NCI-H748 (cell line): ENCODE results near the gene CBFA2T3.
"Not testable (repeated sequence)": the region's sequence is repeated elsewhere in the genome, so short reads cannot be mapped to it uniquely, and the experiment has no call there.

ENCODE experiments used
- DNase-seq: peaks from one replicate; lab custom pipeline; 2025; ENCODE audit not compliant: unreplicated experiment; lab: John Stamatoyannopoulos, UW

CBFA2T3 gene

GRCh38 chr16:88923926-88924833 lies 52.8 kb downstream of the CBFA2T3 start:
- DNase-seq: no peak

- DNase-seq: no peak
Measured at GRCh38 chr16:88923450-88923849, 53.6 kb downstream of the CBFA2T3 start.

GRCh38 chr16:88922826-88923410 lies 54.1 kb downstream of the CBFA2T3 start:
- DNase-seq: no peak

- DNase-seq: no peak
Measured at GRCh38 chr16:88922114-88922825, 54.7 kb downstream of the CBFA2T3 start.

- no peak for DNase-seq
Measured at GRCh38 chr16:88921591-88921990, 55.4 kb downstream of the CBFA2T3 start.

GRCh38 chr16:88920618-88921590 lies 56.1 kb downstream of the CBFA2T3 start:
- peak; percentile 31 for DNase-seq

GRCh38 chr16:88919936-88920335 lies 57.1 kb downstream of the CBFA2T3 start:
- no peak for DNase-seq

- not testable (repeated sequence) for DNase-seq
Measured at GRCh38 chr16:88918896-88919295, 58.1 kb downstream of the CBFA2T3 start.

GRCh38 chr16:88917915-88918627 lies 58.9 kb downstream of the CBFA2T3 start:
- no peak for DNase-seq

- no peak for DNase-seq
Measured at GRCh38 chr16:88917146-88917914, 59.7 kb downstream of the CBFA2T3 start.

- no peak for DNase-seq
Measured at GRCh38 chr16:88915639-88916327, 61.2 kb downstream of the CBFA2T3 start.

GRCh38 chr16:88914750-88915368 lies 62.1 kb downstream of the CBFA2T3 start:
- no peak for DNase-seq

GRCh38 chr16:88913870-88914269 lies 63.1 kb downstream of the CBFA2T3 start:
- DNase-seq: no peak

GRCh38 chr16:88913001-88913612 lies 63.9 kb downstream of the CBFA2T3 start:
- DNase-seq: no peak

- no peak for DNase-seq
Measured at GRCh38 chr16:88912556-88912955, 64.5 kb downstream of the CBFA2T3 start.

GRCh38 chr16:88911946-88912310 lies 65.1 kb downstream of the CBFA2T3 start:
- no peak for DNase-seq

GRCh38 chr16:88911136-88911945 lies 65.7 kb downstream of the CBFA2T3 start:
- no peak for DNase-seq
